ENCODE results near the gene FXYD4.
A peak's percentile ranks its signal among the peaks of the same experiment; 100 is the strongest.
"Not testable (repeated sequence)": the region's sequence is repeated elsewhere in the genome, so short reads cannot be mapped to it uniquely, and the experiment has no call there.

The FXYD4 gene

GRCh38 chr10:43376046-43376635 lies 4.7 kb downstream of the FXYD4 start:
- no peak for DNase-seq

- no peak for DNase-seq
Observed at GRCh38 chr10:43376828-43377423, 5.5 kb downstream of the FXYD4 start.

- no peak for DNase-seq
Observed at GRCh38 chr10:43377424-43377883, 6.0 kb downstream of the FXYD4 start.

GRCh38 chr10:43380610-43381222 lies 9.3 kb downstream of the FXYD4 start:
- no peak for DNase-seq

GRCh38 chr10:43383204-43383971 lies 12.0 kb downstream of the FXYD4 start:
- DNase-seq: no peak

- DNase-seq: no peak
Observed at GRCh38 chr10:43384252-43385221, 13.1 kb downstream of the FXYD4 start.

GRCh38 chr10:43385412-43386004 lies 14.1 kb downstream of the FXYD4 start:
- DNase-seq: no peak

- no peak for DNase-seq
Observed at GRCh38 chr10:43386549-43386948, 15.1 kb downstream of the FXYD4 start.

- DNase-seq: no peak
Observed at GRCh38 chr10:43386981-43387677, 15.7 kb downstream of the FXYD4 start.

- DNase-seq: no peak
Observed at GRCh38 chr10:43387678-43388032, 16.2 kb downstream of the FXYD4 start.

- DNase-seq: no peak
Observed at GRCh38 chr10:43389867-43390266, 18.4 kb downstream of the FXYD4 start.

- no peak for DNase-seq
Observed at GRCh38 chr10:43390333-43390732, 18.9 kb downstream of the FXYD4 start.

GRCh38 chr10:43390759-43391158 lies 19.3 kb downstream of the FXYD4 start:
- DNase-seq: peak in 9 of 14 donors; percentile 7 to 34 (median 28)

- no peak for DNase-seq
Observed at GRCh38 chr10:43391496-43391895, 20.1 kb downstream of the FXYD4 start.

- no peak for DNase-seq
Observed at GRCh38 chr10:43392748-43393147, 21.3 kb downstream of the FXYD4 start.

GRCh38 chr10:43393186-43393585 lies 21.8 kb downstream of the FXYD4 start:
- DNase-seq: not testable (repeated sequence)

- no peak for DNase-seq
Observed at GRCh38 chr10:43393606-43394360, 22.3 kb downstream of the FXYD4 start.

GRCh38 chr10:43394868-43395267 lies 23.4 kb downstream of the FXYD4 start:
- no peak for DNase-seq

- DNase-seq: no peak
Observed at GRCh38 chr10:43395571-43396060, 24.2 kb downstream of the FXYD4 start.
